OCI-LY7 (cell line): ENCODE data around the gene COPS2. TPM values are rescaled to one million over a fixed set of nuclear protein-coding genes. Genes with fewer than 3 reads are reported as not detected.

Source experiments
- BruUV-seq: library from RNA; stranded (reverse); fragments of 400-500 nt; replicated peaks from 2 replicates; lab custom pipeline; 2021; lab: Mats Ljungman, UMichigan
- CTCF ChIA-PET: fragments of 300-600 bp; sonication (Branson Sonifier 250); formaldehyde crosslinking; loops from one replicate; lab custom pipeline; 2022; ENCODE audit warnings: antibody characterized with exemption; ENCODE audit not compliant: unreplicated experiment; lab: Charles Lee
- POLR2A ChIA-PET: fragments of 300-600 bp; sonication (Branson Sonifier 250); formaldehyde crosslinking; loops from one replicate; lab custom pipeline; 2022; ENCODE audit warnings: antibody characterized with exemption; lab: Charles Lee
- DNase-seq: peaks from one replicate; pipeline ENCODE4 v3.0.0-alpha.2; 2015; ENCODE audit warnings: low spot score
- H2AFZ ChIP-seq: fragments of 200-600 bp; sonication (generic), shearing (Covaris generic); 2 replicates; pipeline ENCODE4 v1.6.1; 2014; ENCODE audit warnings: mild to moderate bottlenecking, antibody characterized with exemption, low read length, moderate library complexity
- H3K27ac ChIP-seq: fragments of 200-600 bp; sonication (generic); 2 replicates; pipeline ENCODE4 v1.5.1; 2014; ENCODE audit warnings: mixed run types, low read depth, mild to moderate bottlenecking, moderate library complexity, low read length, inconsistent platforms; ENCODE audit not compliant: poor library complexity, severe bottlenecking
- H3K36me3 ChIP-seq: fragments of 200-600 bp; sonication (generic); 2 replicates; pipeline ENCODE4 v1.6.1; 2014; ENCODE audit warnings: mild to moderate bottlenecking, antibody characterized with exemption, low read length, moderate library complexity, mixed read lengths; ENCODE audit not compliant: insufficient read depth
- H3K4me1 ChIP-seq: fragments of 200-600 bp; sonication (generic); 2 replicates; pipeline ENCODE4 v1.5.1; 2014; ENCODE audit warnings: mild to moderate bottlenecking, low read length; ENCODE audit not compliant: insufficient read depth, poor library complexity, severe bottlenecking
- H3K4me2 ChIP-seq: fragments of 200-600 bp; sonication (generic); 2 replicates; pipeline ENCODE4 v1.6.1; 2014; ENCODE audit warnings: mild to moderate bottlenecking, low read length
- H3K4me3 ChIP-seq: fragments of 200-600 bp; sonication (generic); 2 replicates; pipeline ENCODE4 v1.5.1; 2014; ENCODE audit warnings: mild to moderate bottlenecking, low read depth, low read length; ENCODE audit not compliant: poor library complexity, severe bottlenecking
- H3K79me2 ChIP-seq: fragments of 200-600 bp; sonication (generic); 2 replicates; pipeline ENCODE4 v1.6.1; 2016; ENCODE audit warnings: low read depth, mild to moderate bottlenecking, low read length, moderate library complexity, mixed read lengths; ENCODE audit not compliant: insufficient read depth
- H3K9me2 ChIP-seq: fragments of 200-600 bp; sonication (generic); 2 replicates; pipeline ENCODE4 v1.6.1; 2016; ENCODE audit warnings: mild to moderate bottlenecking, low read length, mixed read lengths; ENCODE audit not compliant: insufficient read depth
- H3K9me3 ChIP-seq: fragments of 200-600 bp; sonication (generic); 2 replicates; pipeline ENCODE4 v1.6.1; 2014; ENCODE audit warnings: mild to moderate bottlenecking, mixed run types, low read length, mixed read lengths
- H4K20me1 ChIP-seq: fragments of 200-600 bp; sonication (generic); 2 replicates; pipeline ENCODE4 v1.6.1; 2014; ENCODE audit warnings: mild to moderate bottlenecking, antibody characterized with exemption, low read length, moderate library complexity, mixed read lengths; ENCODE audit not compliant: insufficient read depth
- EZH2phosphoT487 ChIP-seq: fragments of 200-600 bp; sonication (generic); IDR thresholded peaks from 2 replicates; pipeline ENCODE4 v1.6.1; 2018; ENCODE audit warnings: low read depth, borderline replicate concordance, mild to moderate bottlenecking, mixed run types, antibody characterized with exemption, low read length, moderate library complexity, mixed read lengths
- intact Hi-C: fragments of 100-400 bp; cut with micrococcal nuclease; formaldehyde crosslinking; loops from one replicate; pipeline ENCODE4 v1.10.0; 2022; ENCODE audit not compliant: unreplicated experiment
- total RNA-seq, 2 experiments: library from RNA; depleted of rRNA in 1 of 2; stranded (reverse); fragments of >200 nt in 1 of 2; shearing (Covaris generic) in 1 of 2; gene quantifications; 2 replicates each; pipeline ENCODE4 v1.2.3, GENCODE V29; 2014 to 2022
- TF ChIP-seq, protein P1 (sequence below): fragments of 200-600 bp; sonication (generic); conservative IDR thresholded peaks from 2 replicates; pipeline ENCODE4 v1.5.1; 2014; ENCODE audit warnings: mild to moderate bottlenecking, antibody characterized with exemption, low read length, moderate library complexity, mixed read lengths

COPS2 gene
- total RNA-seq, 2 experiments from 2014 or later = 24.6 to 81.2 TPM

- intact Hi-C loops = no loop called here
- ChIA-PET CTCF (no interaction called here), POLR2A (interaction anchor here (0.6 kb wide), 1 partner anchor 26 kb away, joined by 4 read pairs; no protein-coding TSS in a partner anchor)
- BruUV-seq = no TSS peak
- Histone ChIP-seq H4K20me1 (no peaks in the 10 kb centered on the region), H3K79me2 (no peaks in the 10 kb centered on the region), H3K4me3 (no peak overlapping the region), H3K4me2 (no peak overlapping the region), H3K36me3 (peaks cover 69% of the 10 kb centered on the region), H3K4me1 (no peaks in the 10 kb centered on the region), H3K9me2 (no peaks in the 10 kb centered on the region), H3K27ac (no peak overlapping the region), H2AFZ (no peak overlapping the region), H3K9me3 (peaks cover 9% of the 10 kb centered on the region; the same call in 1 of the 2 replicates)
- no peak for TF ChIP-seq EZH2phosphoT487
- TF ChIP-seq, protein P1, sequence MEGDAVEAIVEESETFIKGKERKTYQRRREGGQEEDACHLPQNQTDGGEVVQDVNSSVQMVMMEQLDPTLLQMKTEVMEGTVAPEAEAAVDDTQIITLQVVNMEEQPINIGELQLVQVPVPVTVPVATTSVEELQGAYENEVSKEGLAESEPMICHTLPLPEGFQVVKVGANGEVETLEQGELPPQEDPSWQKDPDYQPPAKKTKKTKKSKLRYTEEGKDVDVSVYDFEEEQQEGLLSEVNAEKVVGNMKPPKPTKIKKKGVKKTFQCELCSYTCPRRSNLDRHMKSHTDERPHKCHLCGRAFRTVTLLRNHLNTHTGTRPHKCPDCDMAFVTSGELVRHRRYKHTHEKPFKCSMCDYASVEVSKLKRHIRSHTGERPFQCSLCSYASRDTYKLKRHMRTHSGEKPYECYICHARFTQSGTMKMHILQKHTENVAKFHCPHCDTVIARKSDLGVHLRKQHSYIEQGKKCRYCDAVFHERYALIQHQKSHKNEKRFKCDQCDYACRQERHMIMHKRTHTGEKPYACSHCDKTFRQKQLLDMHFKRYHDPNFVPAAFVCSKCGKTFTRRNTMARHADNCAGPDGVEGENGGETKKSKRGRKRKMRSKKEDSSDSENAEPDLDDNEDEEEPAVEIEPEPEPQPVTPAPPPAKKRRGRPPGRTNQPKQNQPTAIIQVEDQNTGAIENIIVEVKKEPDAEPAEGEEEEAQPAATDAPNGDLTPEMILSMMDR = no peak
- DNase-seq = no peak
These were observed 40.3 kb downstream of the COPS2 start for GRCh38 chr15:49115062-49115461.

- Histone ChIP-seq H3K27ac (no peak overlapping the region), H3K79me2 (no peaks in the 10 kb centered on the region), H2AFZ (no peak overlapping the region), H3K36me3 (peaks cover 76% of the 10 kb centered on the region), H3K4me2 (no peak overlapping the region), H3K4me1 (no peaks in the 10 kb centered on the region), H3K9me3 (peaks cover 9% of the 10 kb centered on the region; the same call in 1 of the 2 replicates), H3K9me2 (no peaks in the 10 kb centered on the region), H3K4me3 (no peak overlapping the region), H4K20me1 (no peaks in the 10 kb centered on the region)
- no peak for DNase-seq
- POLR2A ChIA-PET = interaction anchor here (0.5 kb wide), 1 partner anchor 85 kb away, joined by 5 read pairs; no protein-coding TSS in a partner anchor
- intact Hi-C loops = no loop called here
- BruUV-seq = no TSS peak
- no peak for TF ChIP-seq EZH2phosphoT487
- TF ChIP-seq, protein P1 = no peak
- CTCF ChIA-PET = no interaction called here
These were observed 45.0 kb downstream of the COPS2 start for GRCh38 chr15:49110158-49110944.

DNA sequence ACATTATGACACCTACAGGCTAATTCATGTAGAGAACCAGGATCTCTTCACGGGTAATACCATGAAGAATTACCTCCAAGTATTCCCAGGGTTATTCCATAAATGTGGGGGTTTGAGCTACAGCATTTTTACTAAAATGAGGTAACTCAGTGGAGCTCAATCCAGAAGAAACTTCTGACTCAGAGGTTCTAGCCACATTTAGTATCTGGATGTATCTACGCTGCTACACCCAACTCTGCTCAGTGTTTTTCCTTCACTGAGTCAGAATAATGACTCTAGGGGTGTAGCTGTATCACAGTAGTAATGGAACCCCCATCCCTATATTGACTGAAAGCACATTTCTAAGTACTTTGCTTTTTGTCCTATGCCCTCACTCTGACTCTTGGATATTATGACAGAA lies 52.4 kb downstream of the COPS2 start:
- Histone ChIP-seq H2AFZ (no peak overlapping the region), H3K4me1 (no peaks in the 10 kb centered on the region), H3K4me3 (no peak overlapping the region), H3K4me2 (no peak overlapping the region), H4K20me1 (no peaks in the 10 kb centered on the region), H3K27ac (no peak overlapping the region), H3K79me2 (no peaks in the 10 kb centered on the region), H3K36me3 (peaks cover 65% of the 10 kb centered on the region), H3K9me3 (no peaks in the 10 kb centered on the region), H3K9me2 (no peaks in the 10 kb centered on the region)
- intact Hi-C loops = no loop called here
- CTCF ChIA-PET = no interaction called here
- BruUV-seq = no TSS peak
- TF ChIP-seq, protein P1 = no peak
- no peak for TF ChIP-seq EZH2phosphoT487
- POLR2A ChIA-PET = interaction anchor here (0.7 kb wide), 1 partner anchor 173 kb away, joined by 4 read pairs; no protein-coding TSS in a partner anchor
- no peak for DNase-seq
